Retina (tissue), 1 donor: ENCODE results near the gene SH3GL1.

ENCODE experiments used
- DNase-seq: peaks from one replicate; pipeline ENCODE4 v3.0.0-alpha.2; 2016

The SH3GL1 gene

DNA sequence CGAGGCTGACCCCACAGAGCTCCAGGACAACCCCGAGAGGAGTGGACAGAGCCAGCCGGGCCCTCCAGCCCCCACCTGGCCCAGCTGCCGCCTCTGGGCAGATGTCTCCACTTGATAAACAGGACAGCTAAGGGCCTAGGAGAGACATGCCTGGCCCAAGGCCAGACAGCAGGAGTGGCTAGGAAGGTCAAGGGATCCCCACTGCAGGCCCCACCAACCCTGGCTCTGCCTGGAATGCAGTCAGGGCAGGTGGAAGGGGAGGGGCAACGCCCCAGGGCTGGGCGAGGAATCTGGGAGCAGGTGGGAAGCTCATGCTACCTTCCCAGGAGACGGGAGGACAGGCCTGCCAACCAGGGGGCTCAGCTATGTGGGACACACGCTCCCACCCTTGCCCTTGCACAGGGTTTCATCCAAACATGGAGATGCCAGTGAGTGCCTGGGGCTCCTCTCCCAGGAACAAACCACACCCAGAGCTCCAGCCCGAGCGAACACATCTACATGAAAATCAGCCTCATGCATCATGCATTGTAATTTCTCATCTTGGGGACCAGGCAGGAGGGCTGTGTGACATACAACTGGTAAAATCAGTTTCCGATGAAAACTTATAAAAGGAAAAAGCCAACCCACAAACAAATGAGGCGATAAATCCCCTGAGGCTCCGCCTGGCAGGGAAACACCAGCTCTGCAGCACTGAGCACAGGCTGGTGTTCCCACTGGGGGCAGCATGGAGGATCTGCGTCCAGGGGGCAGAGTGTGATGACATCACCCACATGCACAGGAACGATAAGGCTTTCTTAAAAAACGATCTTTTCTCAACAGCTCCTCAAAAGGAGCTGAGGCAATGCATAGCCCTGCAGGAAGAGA is 25.0 kb downstream of the SH3GL1 start:
- DNase-seq = peak; percentile 62

DNA sequence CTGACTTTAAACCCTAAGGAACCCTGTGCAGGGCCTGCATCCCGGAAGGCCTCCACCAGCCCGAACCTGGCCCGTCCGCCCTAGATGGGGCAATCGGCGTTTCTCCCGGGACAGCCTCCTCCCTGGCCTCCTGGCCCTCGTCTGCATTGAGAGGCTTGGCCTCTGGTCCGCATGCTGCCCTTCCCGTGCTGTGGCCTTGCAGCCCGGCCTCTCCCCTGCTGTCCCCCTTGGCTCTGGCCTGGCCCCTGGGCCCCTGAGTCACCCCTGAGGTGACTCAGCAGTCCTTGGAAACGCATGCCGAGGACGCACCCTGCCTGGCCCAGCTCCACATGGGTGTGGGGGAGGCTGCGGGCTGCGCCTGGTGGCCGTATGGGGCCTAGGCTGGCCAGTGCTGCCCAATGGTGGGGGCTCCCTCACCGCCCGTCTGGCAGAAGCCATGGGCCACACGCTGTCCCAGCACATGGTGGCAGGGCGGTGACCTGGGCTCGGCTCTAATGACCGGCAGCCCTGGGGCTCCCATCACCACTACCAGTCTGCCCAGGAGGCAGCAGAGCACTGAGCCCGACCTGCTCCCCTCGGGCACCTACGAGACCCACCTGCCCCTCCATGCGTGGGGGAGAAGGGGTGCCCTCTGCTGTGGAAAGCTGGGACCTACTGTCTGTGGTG is 25.7 kb downstream of the SH3GL1 start:
- no peak for DNase-seq

DNA sequence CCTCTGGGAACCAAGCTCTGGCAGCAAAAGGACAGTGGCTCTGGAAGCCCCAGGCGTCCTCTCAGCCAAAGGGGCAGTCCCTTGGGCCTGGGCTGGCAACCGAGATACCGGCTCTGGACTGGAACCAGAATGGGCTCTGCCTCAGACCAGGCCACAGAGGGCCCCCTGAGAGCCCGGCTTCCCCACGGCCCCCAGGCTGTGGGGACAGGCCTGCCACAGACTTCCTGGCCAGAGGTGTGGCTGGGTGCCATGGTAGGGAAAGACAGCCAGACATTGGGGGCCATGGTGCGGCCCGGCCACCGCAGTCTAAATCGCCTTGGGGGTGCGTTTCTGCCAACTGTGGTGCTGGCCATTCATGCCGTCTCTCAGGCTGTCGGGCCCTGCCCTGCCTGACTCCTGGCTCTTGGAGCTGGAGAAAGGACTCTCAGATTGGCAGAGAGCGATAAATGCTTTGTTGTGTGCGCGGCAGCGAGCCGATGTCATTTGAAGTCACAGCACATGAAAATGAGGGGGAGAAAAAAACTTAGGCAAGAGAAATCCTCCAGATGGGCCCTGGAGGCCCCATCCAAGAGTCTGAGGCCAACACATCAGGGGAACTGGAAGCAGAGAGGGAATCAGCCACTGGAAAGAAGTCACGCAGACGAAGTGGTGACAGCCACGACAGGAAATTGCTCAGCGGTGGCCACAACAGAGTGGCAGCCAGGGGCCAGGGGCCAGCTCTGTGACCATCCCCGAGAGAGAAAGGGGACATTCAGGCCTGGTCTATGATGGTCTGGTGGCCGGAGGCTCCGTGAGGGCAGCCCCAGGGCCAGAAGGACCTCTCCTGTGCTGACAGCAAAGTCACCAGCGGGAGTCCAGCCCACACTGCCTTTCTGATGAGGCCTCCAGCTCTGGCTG is 26.5 kb downstream of the SH3GL1 start:
- DNase-seq = peak; percentile 20

DNA sequence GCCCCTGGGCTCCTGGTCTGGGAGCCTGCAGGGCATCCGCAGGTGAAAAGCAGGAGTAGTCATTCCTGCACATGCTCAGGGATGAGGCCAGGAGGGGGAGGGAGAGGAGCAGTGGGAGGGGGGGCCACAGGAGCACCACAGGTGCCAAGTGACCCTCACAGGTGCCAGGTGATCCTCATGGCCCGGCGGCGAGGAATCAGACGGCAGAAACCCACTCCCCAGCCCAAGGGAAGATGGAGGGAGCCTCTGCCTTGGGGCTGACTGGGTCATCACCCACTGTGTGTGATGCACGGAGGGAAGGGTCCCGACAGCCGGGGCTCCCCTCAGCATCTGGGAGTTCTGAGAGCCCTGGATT is 27.4 kb downstream of the SH3GL1 start:
- DNase-seq = no peak

DNA sequence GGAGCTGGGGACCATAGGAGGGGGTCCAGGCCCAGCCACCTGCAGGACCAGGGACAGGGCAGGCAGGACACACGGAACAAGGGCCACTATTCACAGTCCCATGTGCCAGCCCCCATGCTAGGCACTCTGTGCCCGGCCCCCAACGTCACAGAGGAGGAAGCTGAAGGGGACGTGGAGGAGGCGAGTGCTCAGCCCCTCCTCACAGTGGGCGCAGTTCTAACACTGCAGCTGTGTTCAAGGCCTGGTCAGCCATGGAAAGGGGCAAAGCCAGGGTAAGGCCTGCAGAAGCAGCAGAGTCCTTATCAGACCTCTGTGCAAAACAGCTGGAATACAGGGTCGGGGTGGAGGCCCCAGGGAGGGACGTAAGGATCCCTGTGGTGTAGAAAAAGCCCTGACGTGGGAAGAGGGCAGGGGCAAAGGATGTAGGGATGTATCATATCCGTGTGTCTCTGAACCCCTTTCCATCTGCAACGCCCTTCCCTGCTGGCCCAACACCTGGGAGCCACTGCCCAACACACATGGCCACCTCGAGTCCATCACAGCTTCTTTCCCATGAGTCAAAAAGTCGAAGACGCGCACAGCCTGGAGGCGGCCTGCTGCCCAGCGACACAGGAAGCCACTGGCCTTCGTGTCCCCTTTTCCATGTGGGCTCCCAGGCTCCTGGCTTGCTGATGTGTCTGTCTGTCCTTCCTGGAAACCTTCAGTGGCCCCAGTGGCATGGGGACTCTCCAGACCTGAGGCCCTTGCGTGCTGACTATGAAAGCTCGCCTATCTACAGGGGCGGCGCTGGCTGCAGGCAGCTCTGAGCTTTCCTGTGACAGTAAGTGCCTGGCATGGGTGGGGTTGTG is 28.0 kb downstream of the SH3GL1 start:
- no peak for DNase-seq

DNA sequence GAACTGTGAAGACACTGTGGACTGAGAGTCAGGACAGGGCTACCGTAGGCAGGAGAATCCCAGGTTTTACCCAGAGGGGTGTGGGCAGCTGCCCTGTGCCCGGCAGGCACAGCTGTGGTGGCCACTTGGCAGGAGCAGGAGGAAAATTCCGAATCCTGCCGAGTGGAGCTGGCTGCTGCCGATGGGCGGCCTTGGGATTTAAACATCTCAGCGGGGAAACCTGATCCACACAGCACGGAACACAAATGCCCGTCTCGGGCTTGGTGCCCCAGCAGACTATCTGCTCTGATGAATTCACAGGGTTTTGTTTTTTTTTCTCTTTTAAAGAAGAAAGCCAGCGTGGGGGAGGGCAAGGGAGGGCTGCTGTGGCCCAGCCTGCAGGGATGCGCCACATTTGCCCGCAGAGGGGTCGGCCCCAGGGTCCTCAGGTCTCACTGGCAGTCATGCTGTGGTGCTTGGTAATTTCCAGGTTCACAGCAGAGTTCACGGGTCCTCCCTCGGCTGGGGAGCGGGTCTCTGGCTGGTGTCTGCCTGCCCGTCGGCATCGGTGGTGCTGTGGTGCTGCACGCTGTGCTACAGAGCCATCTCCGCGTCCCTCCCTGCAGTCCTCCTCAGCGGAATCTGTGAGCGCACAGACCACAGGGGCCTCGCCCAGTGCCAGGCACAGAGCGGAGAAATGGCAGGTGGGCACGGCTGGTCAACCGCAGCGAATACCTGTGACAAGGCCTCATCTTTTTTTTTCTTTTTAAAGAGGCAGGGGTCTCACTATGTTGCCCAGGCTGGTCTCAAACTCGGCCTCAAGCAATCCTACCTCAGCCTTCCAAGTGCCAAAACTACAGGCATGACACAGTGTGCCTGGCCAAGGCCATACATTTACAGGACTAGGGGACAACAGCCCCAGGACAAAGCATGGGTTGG is 28.8 kb downstream of the SH3GL1 start:
- DNase-seq = no peak

DNA sequence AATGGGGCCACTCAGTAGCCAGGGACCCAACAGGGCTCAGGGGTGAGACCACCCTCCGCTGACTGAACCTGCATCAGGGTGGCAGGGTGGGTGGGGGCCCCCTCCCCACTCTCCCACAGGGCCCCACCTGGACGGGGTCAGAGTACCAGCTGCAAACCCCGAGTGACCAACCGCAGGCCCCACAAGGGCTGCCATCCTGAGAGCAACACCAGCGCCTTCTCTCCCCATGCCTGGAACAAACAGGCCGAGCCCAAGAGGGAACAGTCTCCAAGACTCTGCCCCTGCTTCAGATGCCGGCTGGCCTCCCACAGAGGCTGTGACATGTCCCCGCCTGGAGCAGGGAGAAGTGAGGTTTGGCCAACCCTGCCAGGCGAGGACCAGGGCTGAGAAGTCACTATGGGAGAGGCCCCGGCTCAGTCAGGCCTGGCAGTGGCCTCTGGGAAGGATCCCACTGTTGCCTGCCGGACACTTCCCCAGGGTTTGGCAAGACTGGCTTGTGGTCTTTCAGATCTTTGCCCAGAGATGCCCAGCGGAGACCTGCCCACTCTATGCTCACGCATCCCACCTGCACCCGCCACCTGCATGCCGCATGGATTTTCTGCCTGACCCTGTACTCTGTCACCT is 29.8 kb downstream of the SH3GL1 start:
- DNase-seq = no peak

DNA sequence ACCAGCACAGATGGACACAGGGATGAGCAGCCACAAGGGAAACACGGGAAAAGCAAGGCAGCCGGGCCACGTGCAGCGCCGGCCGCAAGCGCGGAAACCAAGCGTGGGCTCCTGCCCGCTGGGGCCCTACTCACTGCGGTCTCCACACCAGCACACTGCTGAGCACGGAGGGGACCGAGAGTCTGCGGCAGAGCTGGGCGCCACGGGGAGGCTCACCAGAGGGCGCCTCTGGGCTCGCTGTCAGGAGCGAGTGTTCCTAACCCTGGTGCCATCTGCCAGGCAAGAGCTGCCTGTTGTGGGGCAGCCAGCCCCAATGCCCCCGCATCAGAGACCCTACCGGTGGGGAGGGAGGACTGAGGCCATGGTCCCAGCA is 30.5 kb downstream of the SH3GL1 start:
- peak; percentile 70 for DNase-seq

DNA sequence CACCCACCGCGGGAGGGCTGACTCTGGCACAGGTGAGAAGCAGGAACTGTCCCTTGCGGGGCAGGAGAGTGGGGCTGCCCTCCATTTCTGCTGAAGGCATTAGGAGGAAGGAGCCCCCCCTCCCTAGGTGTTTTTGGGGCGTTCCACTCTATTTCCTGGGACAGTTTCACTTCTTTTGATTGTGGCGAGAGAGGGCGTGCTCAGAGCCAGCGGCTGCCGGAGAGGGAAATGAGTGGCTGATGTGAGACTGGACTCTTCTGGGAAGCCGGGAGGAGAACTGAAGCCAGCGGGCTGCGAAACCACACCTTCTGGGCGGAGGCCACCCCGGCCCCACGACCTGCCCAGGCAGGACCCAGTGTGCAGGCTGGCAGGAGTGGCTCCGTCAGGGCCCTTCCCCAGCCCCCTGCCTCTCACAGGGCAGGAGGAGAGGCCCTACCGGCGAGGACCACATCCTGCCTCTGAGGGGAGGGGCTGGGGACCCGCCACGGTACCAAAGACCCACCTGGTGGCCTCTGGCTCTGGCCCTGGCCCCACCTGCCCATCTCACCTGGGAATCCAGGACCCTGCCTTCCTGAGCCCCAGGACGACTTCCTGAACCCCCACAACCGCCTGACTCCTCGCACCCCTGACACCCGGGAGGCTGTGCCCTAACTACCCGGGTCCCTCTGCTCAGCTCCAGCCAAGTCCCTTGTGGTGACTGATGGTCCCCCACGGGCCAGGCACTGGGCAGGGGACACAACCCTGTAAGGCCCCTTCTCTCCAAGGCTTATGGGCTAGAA is 31.0 kb downstream of the SH3GL1 start:
- no peak for DNase-seq

DNA sequence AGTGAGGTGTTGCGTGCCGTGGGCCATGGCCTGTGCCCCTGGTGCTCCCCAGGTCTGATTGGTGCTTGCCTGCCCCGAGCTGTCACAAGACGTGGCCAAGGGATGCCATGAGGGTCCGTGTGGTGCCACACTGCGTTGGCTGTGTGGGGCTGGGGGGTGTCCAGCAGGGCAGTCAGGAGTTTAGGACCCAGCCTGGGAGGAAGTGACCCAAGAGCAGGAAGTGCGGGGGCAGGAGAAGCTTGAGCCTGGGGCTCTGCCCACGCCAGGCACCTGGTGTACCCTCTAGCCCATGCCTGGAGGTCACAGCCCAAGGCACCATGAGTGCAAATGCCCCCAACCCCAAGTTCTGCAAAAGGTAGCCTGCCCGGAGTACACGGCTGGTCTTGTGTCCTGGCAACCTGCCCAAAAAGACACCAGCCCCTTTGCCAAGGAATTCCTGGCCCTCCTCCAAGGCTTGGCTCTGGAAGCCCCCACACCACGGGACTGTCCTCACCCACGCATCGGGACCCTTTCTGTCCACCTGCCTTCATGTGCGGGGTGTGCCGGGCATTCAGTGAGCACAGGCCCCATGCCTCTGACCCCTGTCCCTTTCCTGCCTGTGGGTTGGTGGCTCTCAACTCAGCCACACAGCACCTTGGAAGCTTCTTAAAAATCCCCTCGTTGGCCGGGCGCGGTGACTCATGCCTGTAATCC is 32.1 kb downstream of the SH3GL1 start:
- no peak for DNase-seq

DNA sequence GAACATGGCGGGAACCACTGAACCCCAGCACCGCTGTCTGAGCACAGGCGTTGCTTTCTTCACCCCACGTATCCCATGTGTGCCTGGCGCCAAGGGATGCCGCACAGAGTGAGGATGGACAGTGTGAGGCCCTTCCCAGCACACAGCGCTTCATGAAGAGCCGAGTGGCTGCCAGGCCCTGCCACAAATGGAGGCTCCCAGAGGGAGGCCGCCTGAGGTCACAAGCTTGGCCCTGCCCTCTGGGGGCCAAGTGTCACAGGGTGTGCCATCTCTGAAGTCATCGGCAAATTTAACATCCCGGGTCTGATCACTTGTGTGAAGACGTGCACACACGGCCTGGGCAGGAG is 32.6 kb downstream of the SH3GL1 start:
- DNase-seq = no peak

DNA sequence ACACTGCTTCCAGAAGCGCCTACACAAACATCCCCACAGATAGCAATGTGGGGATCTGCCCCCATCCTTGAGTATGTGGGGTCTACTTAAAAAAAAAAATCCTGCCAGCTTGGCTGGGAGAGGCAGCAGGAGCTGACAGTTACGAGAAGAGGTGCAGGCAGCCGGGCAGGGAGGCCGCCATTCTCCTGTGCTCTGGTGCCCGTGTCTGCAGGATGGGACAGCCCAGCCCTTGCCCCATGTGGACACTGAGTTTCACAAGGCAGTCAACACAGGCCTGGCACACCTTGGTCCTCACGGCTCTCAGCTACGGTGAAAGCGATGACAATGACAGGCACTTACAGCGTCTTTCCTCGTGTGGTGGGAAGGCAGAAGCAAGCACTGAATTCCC is 33.0 kb downstream of the SH3GL1 start:
- DNase-seq = no peak

DNA sequence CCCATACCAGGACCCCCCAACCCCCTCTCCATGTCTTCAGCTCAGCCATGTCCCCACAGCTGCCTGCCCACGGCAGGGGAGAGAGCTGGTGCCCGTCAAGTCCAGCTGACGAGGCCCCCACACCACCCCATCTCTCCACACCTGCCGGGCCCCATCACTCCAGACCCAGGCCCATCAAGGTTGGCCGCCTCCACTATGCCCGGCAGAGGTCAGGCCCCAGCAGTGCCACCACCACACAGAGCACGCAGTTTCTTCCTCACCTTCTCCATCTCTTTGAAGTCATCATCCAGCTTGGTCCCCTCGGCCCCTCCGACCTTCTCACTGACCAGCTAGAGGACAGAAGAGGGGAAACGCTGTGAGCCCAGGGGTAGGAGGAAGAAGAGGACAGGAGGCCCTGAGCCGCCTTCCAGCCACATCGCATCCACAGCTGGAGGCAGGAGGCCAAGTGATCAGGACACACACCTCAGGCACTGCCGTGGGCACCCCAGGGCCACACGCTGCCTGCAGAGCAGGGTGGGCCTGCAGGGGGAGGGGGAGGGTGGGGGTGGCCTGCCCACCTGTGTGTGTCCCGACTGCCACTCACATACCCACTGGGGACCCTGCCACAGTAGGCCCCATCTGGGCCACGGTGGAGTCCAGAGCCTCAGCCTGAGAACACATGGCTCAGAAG is 33.5 kb downstream of the SH3GL1 start:
- no peak for DNase-seq

DNA sequence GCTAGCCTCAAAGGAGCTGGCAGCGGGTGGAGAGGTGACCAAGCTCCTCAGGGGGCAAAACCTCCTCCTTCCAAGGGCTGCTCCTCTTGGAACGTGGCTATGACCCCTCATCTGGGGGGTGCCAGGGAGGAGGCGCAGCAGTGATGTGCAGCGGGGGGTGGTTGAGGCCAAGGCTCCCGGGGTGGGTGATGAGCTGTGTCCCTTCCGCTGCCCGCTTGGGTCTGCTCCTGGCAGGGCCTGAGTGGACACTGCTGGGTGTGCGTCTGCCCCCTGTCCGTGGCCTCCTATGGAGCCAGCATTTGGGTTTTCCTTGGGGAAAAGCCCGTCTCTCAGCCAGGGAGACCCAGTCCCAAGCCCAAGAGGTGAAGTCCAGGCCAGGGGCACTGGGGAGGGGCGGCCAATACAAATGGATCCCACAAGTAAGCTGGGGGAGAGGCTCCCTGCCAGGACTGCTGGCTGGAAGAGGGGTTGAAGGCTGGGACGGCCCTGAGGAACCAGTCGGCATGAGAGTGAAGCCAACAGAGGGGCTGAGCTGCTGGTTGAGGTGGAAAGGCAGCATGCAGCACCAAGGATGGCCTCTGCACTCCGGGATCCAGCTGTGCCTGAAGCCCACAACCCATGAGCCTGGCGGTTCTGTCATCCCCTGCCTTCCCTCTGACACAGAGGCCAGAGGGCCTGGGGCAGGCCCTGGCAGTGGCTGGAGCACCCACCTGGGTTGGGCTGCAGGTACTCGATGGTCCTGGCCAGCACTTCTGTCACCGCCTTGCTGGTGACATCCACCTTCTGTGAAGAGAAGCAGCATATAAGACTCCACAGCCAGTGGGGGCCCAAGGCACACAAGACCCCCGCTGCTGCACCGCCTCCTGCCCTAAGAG is 34.3 kb downstream of the SH3GL1 start:
- no peak for DNase-seq

DNA sequence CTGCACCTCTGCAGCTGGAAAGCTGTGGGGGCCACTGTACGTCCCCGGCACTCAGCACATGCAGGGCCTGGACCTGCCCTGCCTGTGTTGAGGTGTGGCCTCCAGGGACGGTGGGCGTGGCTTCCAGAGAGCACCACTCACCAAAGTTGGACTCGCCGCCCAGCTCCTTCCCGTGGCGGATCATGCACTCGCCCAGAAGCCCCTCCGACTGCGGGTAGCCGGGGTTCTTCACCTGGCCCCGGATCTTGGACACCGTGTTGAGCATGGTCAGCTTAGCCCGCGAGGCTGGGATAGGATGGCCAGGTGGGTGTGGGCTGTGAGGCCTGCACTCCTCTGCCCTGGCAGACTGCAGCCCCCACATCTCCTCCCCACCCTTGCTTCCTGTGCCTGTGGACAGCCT is 35.0 kb downstream of the SH3GL1 start:
- DNase-seq = no peak

DNA sequence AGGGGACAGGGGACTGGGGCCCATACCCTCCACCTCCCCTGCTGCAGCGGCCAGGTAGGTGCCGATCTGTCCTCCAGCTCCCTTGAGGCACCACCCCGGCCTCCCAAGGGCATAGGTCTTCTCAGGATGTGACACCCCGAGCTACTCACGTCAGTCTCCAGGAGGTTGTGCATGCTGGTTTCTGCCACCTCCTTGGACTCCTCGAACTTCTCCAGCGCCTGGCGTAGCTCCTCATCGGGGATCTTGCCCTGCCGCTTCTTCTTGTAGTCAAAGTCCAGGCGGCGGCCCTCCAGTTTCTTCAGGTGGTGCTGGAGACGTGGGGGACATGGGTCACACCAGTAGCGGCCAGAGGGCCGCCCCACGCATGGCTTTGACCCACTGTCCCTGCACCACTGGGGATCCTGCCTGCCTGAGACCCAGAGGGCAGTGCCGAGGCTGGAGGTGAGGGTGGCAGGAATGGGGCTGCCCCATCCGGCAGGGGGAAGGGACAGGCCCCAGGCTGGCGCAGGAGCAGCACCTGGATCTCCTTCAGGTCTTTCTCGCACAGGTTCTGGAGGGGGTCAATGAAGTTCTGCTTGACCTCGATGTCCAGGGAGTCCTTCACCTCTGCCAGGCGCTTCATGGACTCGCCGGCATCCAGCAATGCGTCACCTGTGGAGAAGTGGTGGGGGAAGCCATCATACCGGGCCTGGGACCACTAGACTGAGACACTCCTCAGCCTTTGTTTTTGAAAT is 36.6 kb downstream of the SH3GL1 start:
- DNase-seq = no peak

DNA sequence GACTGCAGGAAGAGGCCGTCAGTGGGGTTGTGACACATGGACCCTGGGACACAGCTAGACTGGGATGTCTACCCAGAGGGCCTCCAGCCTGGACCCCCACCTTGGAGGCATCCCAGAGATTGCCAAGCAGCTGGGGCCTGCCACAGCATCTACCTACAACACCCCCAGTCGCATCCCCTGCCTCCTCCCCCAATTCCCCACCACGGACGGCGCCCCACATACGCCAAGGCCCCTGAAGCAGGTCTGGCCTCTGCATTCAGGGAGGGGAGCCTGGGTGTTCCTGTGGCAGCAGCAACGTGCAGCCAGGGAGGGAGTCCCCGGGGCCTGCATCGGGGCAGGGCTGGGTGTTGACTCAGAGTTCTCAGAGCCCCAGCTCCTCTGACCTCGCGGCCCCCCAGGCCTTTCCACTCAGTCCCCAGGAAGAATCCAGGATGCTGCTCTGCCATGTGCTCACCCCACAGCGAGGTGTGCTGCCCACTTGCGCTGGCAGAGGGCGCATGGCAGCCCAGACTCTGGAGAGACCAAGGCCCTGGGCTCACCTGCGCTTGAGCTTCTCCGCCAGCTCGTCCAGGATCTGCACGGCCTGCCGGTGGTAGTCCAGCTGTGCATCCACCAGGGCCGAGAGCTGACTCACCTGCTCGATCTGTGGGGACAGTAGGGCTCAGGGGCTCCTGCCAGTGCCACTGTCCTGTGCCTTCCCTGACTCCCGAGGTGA is 37.4 kb downstream of the SH3GL1 start:
- DNase-seq = no peak
